GM12878 (cell line): ENCODE data around the gene PHF21B. TPM values are rescaled to one million over a fixed set of nuclear protein-coding genes. Genes with fewer than 3 reads are reported as not detected.

Experiments used
- ATAC-seq: fragments of 200-7000 bp; cut with Tn5 transposase; 3 replicates; pipeline ENCODE4 v1.9.1; 2020; ENCODE audit warnings: mild to moderate bottlenecking, moderate library complexity
- BruUV-seq: library from RNA; stranded (reverse); fragments of 400-500 nt; replicated peaks from 2 replicates; lab custom pipeline; 2021; lab: Mats Ljungman, UMichigan
- CTCF ChIA-PET: fragments of 300-600 bp; sonication (Branson Sonifier 250); formaldehyde crosslinking; extraction: SDS; loops from one replicate; lab custom pipeline; 2021; ENCODE audit warnings: inconsistent platforms; lab: Yijun Ruan, JAX
- POLR2A ChIA-PET: fragments of 350-600 bp; formaldehyde crosslinking; extraction: SDS; loops from one replicate; lab custom pipeline; 2021; ENCODE audit warnings: inconsistent platforms; lab: Charles Lee
- RAD21 ChIA-PET: fragments of 300-600 bp; sonication (Branson Sonifier 250); formaldehyde crosslinking; loops from one replicate; lab custom pipeline; 2023; ENCODE audit warnings: antibody characterized with exemption; ENCODE audit not compliant: unreplicated experiment; lab: Charles Lee
- SMC1A ChIA-PET: fragments of 300-600 bp; sonication (Branson Sonifier 250); formaldehyde crosslinking; loops from one replicate; lab custom pipeline; 2023; ENCODE audit not compliant: unreplicated experiment, uncharacterized antibody; lab: Charles Lee
- DNase-seq: peaks from one replicate; pipeline ENCODE4 v3.0.0-alpha.2; 2011; ENCODE audit warnings: low read depth, low spot score
- FAIRE-seq: peaks from 3 replicates; lab custom pipeline; 2011; peaks lifted over from hg19 to GRCh38; lab: Jason Lieb, UNC
- H2AFZ ChIP-seq: 2 replicates; pipeline ENCODE4 v1.6.0; 2011; ENCODE audit warnings: low read depth, low read length, control low read depth; ENCODE audit not compliant: control insufficient read depth
- H3K27ac ChIP-seq: 2 replicates; pipeline ENCODE4 v1.5.1; 2011; ENCODE audit warnings: control low read depth; ENCODE audit not compliant: control insufficient read depth, insufficient read depth
- H3K27me3 ChIP-seq, 2 experiments: replicated peaks in 1 of 2; 2 replicates each; pipeline versions ENCODE4 v1.6.0 to v1.6.1; 2011; ENCODE audit warnings: low read length in 1 of 2; ENCODE audit not compliant: control insufficient read depth in 2 of 2, insufficient read depth in 2 of 2
- H3K36me3 ChIP-seq, 2 experiments: 2 replicates each; pipeline ENCODE4 v1.5.1; 2011; ENCODE audit warnings: low read length in 1 of 2; ENCODE audit not compliant: control insufficient read depth in 2 of 2, insufficient read depth in 2 of 2
- H3K4me1 ChIP-seq: 2 replicates; pipeline ENCODE4 v1.6.1; 2011; ENCODE audit warnings: mild to moderate bottlenecking, low read length, moderate library complexity, mixed read lengths; ENCODE audit not compliant: control insufficient read depth, insufficient read depth
- H3K4me2 ChIP-seq: 2 replicates; pipeline ENCODE4 v1.6.0; 2011; ENCODE audit warnings: control low read depth; ENCODE audit not compliant: control insufficient read depth, insufficient read depth
- H3K4me3 ChIP-seq: fragments of 200-600 bp; sonication (generic); 2 replicates; pipeline ENCODE4 v1.5.1; 2016
- H3K79me2 ChIP-seq: 2 replicates; pipeline ENCODE4 v1.6.0; 2011; ENCODE audit warnings: low read length; ENCODE audit not compliant: control insufficient read depth, insufficient read depth
- H3K9ac ChIP-seq: 2 replicates; pipeline ENCODE4 v1.8.0; 2011; ENCODE audit warnings: low read length, control low read depth, mixed read lengths; ENCODE audit not compliant: control insufficient read depth, insufficient read depth
- H3K9me3 ChIP-seq: replicated peaks from 3 replicates; pipeline ENCODE4 v1.5.1; 2011; ENCODE audit warnings: mild to moderate bottlenecking, low read length; ENCODE audit not compliant: control insufficient read depth, insufficient read depth
- H4K20me1 ChIP-seq: 2 replicates; pipeline ENCODE4 v1.6.0; 2011; ENCODE audit not compliant: control insufficient read depth, insufficient read depth
- CBX3 ChIP-seq: fragments of 200-600 bp; sonication (generic); IDR thresholded peaks from 2 replicates; pipeline ENCODE4 v1.6.1; 2016; ENCODE audit warnings: low read depth, borderline replicate concordance
- CHD2 ChIP-seq: IDR thresholded peaks from 2 replicates; pipeline ENCODE4 v1.6.1; 2011; ENCODE audit warnings: low read depth, low read length, improper control_type of control experiment, borderline replicate concordance
- CREM ChIP-seq: IDR thresholded peaks from 2 replicates; pipeline ENCODE4 v1.6.1; 2014; ENCODE audit warnings: antibody characterized with exemption, low read depth
- ESRRA ChIP-seq: IDR thresholded peaks from 2 replicates; pipeline ENCODE4 v1.6.1; 2012; ENCODE audit warnings: mild to moderate bottlenecking, low read length, improper control_type of control experiment
- EZH2 ChIP-seq: IDR thresholded peaks from 2 replicates; pipeline ENCODE4 v1.6.1; 2012; ENCODE audit warnings: low read depth, mild to moderate bottlenecking, control low read depth, inconsistent platforms, low read length, borderline replicate concordance; ENCODE audit not compliant: control insufficient read depth
- IKZF1 ChIP-seq: fragments of 450-650 bp; conservative IDR thresholded peaks from 2 replicates; pipeline ENCODE4 v1.6.1; 2017; ENCODE audit warnings: antibody characterized with exemption, mild to moderate bottlenecking
- NFIC ChIP-seq: IDR thresholded peaks from 2 replicates; pipeline ENCODE4 v1.6.1; 2012; ENCODE audit warnings: low read depth, mild to moderate bottlenecking, inconsistent platforms, low read length, moderate library complexity
- RELA ChIP-seq: fragments of 450-650 bp; IDR thresholded peaks from 2 replicates; pipeline ENCODE4 v1.8.0; 2014; ENCODE audit warnings: borderline replicate concordance; ENCODE audit not compliant: partially characterized antibody
- WGBS: methylation state at CpG from one replicate; pipeline ENCODE4 v1.1.6; 2016; ENCODE audit warnings: low lambda C conversion rate; ENCODE audit not compliant: insufficient replicate concordance, insufficient coverage; ENCODE audit errors: missing lambda C conversion rate; 5-methylcytosine and 5-hydroxymethylcytosine counted together
- in situ Hi-C: fragments of 300-500 bp; cut with MboI; formaldehyde crosslinking; loops from 9 replicates; pipeline ENCODE4 v1.14.3; 2018; ENCODE audit warnings: mixed read lengths
- intact Hi-C: fragments of 100-400 bp; cut with micrococcal nuclease; formaldehyde crosslinking; loops from one replicate; pipeline ENCODE4 v1.14.2; 2022; ENCODE audit not compliant: unreplicated experiment
- polyA plus RNA-seq, 11 experiments: library from polyadenylated mRNA; depleted of rRNA in 4 of 11; unstranded in 6 of 11; stranded (reverse) in 5 of 11; fragments of >200 nt; fragmentation: Nextera tagmentation in 4 of 11; fragmentation: Illumina TruSeq in 1 of 11; extraction: Ambion mirVana in 4 of 11; extraction: Trizol in 1 of 11; gene quantifications; 1 replicate in 1 of 11; 2 replicates in 10 of 11; pipeline versions ENCODE4 v1.2.1 to v1.2.3, GENCODE V29; 2011 to 2016; ENCODE audit warnings: inconsistent platforms in 2 of 11, missing spikeins in 2 of 11, low read depth in 1 of 11
- total RNA-seq, 4 experiments: library from RNA; depleted of rRNA in 3 of 4; stranded (reverse); fragments of >200 nt in 3 of 4; fragmentation: Illumina TruSeq in 1 of 4; extraction: Trizol in 1 of 4; gene quantifications; 2 replicates each; pipeline versions ENCODE4 v1.2.1 to v1.2.3, GENCODE V29; 2013 to 2021
- TF ChIP-seq, protein P1 (sequence below): fragments of 450-650 bp; IDR thresholded peaks from 2 replicates; pipeline ENCODE4 v1.6.1; 2017; ENCODE audit warnings: antibody characterized with exemption, mild to moderate bottlenecking, moderate library complexity
- TF ChIP-seq, protein P2 (sequence below): fragments of 450-650 bp; IDR thresholded peaks from 2 replicates; pipeline ENCODE4 v1.6.1; 2016; ENCODE audit warnings: mild to moderate bottlenecking
- TF ChIP-seq, protein P3 (sequence below): fragments of 450-650 bp; formaldehyde crosslinking; IDR thresholded peaks from 2 replicates; pipeline ENCODE4 v1.5.0; 2022; ENCODE audit warnings: mild to moderate bottlenecking, missing genetic modification characterization

PHF21B gene
- total and polyA plus RNA-seq, 10 of the 15 experiments (the other 5 are each of a cell fraction or from before 2014, with no cell fraction given) = 0.03 to 0.35 TPM; not detected in 8

DNA sequence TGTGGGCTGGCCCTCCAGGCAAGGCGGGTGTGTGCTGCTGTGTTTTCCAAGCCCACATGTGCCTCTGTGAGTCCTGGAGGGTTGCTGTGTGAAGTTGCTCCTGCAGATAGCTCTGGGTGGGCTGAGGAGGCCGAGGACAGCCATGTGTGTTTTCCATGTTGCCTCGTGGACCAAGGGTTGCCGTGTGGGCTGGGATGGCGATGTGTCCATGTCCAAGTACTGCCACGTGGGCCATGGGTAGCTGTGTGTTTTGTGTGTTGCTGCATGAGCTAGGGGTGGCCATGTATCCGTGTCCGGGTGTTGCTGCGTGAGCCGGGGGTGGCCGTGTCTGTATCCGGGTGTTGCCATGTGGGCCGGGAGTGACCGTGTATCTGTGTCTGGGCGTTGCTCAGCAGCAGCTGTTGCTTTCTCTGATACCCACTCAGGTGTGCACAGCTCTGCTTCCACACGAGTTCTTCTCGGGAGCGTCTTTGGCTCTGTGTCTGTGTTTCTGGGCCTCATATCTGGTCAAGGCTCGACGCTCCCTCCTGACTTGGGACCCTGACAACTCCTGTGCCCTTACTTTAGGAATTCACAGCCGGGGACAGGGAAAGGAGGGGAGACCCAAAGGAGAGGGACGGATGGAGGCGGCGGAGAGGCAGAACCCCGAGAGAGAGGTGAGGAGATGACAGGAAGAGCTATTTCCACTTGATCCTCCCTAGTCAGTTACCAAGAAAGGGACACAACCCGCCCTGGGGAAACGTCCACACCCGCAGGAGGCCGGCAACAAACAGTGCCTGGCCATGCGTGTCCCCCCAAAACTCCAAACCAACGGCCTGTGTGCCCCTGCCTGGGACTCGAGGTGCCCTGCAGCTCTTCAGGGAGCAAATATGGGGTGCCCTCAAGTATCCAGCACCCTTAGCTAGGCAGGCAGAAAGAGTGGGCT, 83.1 kb downstream of the PHF21B start:
- in situ Hi-C loops (no loop called here), intact Hi-C loops (no loop called here)
- Histone ChIP-seq H3K9me3 (peaks cover 1% of the 10 kb centered on the region; the same call in 2 of the 3 replicates), H3K36me3 (no peaks in the 10 kb centered on the region), H3K79me2 (no peaks in the 10 kb centered on the region), H3K9ac (no peak overlapping the region), H4K20me1 (no peaks in the 10 kb centered on the region), H3K4me3 (no peak overlapping the region), H3K4me2 (no peak overlapping the region), H2AFZ (no peak overlapping the region), H3K27ac (no peak overlapping the region), H3K4me1 (no peaks in the 10 kb centered on the region), H3K27me3 (peaks cover 0 to 3% of the 10 kb centered on the region in 2 experiments; a peak in 2 of 4 replicates)
- ATAC-seq = no peak
- 51% methylated on average over 32 of the region's 32 CpGs for WGBS
- ChIA-PET POLR2A (no interaction called here), CTCF (no interaction called here), SMC1A (interaction anchor here (0.6 kb wide), 1 partner anchor 1549 kb away, joined by 3 read pairs; no protein-coding TSS in a partner anchor), RAD21 (no interaction called here)
- FAIRE-seq = no peak
- no peak for DNase-seq
- BruUV-seq = no TSS peak
- no peak for TF ChIP-seq ESRRA
- TF ChIP-seq EZH2 = no peak
- TF ChIP-seq, protein P1, sequence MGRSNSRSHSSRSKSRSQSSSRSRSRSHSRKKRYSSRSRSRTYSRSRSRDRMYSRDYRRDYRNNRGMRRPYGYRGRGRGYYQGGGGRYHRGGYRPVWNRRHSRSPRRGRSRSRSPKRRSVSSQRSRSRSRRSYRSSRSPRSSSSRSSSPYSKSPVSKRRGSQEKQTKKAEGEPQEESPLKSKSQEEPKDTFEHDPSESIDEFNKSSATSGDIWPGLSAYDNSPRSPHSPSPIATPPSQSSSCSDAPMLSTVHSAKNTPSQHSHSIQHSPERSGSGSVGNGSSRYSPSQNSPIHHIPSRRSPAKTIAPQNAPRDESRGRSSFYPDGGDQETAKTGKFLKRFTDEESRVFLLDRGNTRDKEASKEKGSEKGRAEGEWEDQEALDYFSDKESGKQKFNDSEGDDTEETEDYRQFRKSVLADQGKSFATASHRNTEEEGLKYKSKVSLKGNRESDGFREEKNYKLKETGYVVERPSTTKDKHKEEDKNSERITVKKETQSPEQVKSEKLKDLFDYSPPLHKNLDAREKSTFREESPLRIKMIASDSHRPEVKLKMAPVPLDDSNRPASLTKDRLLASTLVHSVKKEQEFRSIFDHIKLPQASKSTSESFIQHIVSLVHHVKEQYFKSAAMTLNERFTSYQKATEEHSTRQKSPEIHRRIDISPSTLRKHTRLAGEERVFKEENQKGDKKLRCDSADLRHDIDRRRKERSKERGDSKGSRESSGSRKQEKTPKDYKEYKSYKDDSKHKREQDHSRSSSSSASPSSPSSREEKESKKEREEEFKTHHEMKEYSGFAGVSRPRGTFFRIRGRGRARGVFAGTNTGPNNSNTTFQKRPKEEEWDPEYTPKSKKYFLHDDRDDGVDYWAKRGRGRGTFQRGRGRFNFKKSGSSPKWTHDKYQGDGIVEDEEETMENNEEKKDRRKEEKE = no peak
- TF ChIP-seq, protein P2, sequence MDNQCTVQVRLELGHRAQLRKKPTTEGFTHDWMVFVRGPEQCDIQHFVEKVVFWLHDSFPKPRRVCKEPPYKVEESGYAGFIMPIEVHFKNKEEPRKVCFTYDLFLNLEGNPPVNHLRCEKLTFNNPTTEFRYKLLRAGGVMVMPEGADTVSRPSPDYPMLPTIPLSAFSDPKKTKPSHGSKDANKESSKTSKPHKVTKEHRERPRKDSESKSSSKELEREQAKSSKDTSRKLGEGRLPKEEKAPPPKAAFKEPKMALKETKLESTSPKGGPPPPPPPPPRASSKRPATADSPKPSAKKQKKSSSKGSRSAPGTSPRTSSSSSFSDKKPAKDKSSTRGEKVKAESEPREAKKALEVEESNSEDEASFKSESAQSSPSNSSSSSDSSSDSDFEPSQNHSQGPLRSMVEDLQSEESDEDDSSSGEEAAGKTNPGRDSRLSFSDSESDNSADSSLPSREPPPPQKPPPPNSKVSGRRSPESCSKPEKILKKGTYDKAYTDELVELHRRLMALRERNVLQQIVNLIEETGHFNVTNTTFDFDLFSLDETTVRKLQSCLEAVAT = no peak
- TF ChIP-seq RELA = no peak
- TF ChIP-seq NFIC = no peak
- no peak for TF ChIP-seq CBX3
- TF ChIP-seq CHD2 = no peak
- no peak for TF ChIP-seq CREM
- TF ChIP-seq, protein P3, sequence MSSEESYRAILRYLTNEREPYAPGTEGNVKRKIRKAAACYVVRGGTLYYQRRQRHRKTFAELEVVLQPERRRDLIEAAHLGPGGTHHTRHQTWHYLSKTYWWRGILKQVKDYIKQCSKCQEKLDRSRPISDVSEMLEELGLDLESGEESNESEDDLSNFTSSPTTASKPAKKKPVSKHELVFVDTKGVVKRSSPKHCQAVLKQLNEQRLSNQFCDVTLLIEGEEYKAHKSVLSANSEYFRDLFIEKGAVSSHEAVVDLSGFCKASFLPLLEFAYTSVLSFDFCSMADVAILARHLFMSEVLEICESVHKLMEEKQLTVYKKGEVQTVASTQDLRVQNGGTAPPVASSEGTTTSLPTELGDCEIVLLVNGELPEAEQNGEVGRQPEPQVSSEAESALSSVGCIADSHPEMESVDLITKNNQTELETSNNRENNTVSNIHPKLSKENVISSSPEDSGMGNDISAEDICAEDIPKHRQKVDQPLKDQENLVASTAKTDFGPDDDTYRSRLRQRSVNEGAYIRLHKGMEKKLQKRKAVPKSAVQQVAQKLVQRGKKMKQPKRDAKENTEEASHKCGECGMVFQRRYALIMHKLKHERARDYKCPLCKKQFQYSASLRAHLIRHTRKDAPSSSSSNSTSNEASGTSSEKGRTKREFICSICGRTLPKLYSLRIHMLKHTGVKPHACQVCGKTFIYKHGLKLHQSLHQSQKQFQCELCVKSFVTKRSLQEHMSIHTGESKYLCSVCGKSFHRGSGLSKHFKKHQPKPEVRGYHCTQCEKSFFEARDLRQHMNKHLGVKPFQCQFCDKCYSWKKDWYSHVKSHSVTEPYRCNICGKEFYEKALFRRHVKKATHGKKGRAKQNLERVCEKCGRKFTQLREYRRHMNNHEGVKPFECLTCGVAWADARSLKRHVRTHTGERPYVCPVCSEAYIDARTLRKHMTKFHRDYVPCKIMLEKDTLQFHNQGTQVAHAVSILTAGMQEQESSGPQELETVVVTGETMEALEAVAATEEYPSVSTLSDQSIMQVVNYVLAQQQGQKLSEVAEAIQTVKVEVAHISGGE (CRISPR knock-in tag) = no peak
- no peak for TF ChIP-seq IKZF1
